DOHH2 (cell line): ENCODE measurements around the gene USP12.
"Not testable (repeated sequence)": the region's sequence is repeated elsewhere in the genome, so short reads cannot be mapped to it uniquely, and the experiment has no call there.

Source experiments
- H3F3A ChIP-seq: fragments of 200-600 bp; sonication (generic), shearing (Covaris generic); 2 replicates; pipeline ENCODE4 v1.6.0; 2016; ENCODE audit warnings: antibody characterized with exemption, mild to moderate bottlenecking; ENCODE audit not compliant: control insufficient read depth, insufficient read depth
- H3K27ac ChIP-seq: fragments of 200-600 bp; sonication (generic); 2 replicates; pipeline ENCODE4 v1.5.1; 2014; ENCODE audit warnings: low read depth, mild to moderate bottlenecking, low read length, moderate library complexity
- H3K27me3 ChIP-seq: fragments of 200-600 bp; sonication (generic); 2 replicates; pipeline ENCODE4 v1.6.1; 2014; ENCODE audit warnings: mild to moderate bottlenecking, low read length, mixed read lengths; ENCODE audit not compliant: control insufficient read depth
- H3K36me3 ChIP-seq: fragments of 200-600 bp; sonication (generic); 2 replicates; pipeline ENCODE4 v1.6.1; 2014; ENCODE audit warnings: mild to moderate bottlenecking, low read length, moderate library complexity, mixed read lengths; ENCODE audit not compliant: control insufficient read depth
- H3K4me1 ChIP-seq: fragments of 200-600 bp; sonication (generic); 2 replicates; pipeline ENCODE4 v1.6.1; 2014; ENCODE audit warnings: mild to moderate bottlenecking, low read length, mixed read lengths; ENCODE audit not compliant: control insufficient read depth
- H3K4me2 ChIP-seq: fragments of 200-600 bp; sonication (generic); 2 replicates; pipeline ENCODE4 v1.6.0; 2014; ENCODE audit warnings: mild to moderate bottlenecking, low read length, moderate library complexity
- H3K4me3 ChIP-seq: fragments of 200-600 bp; sonication (generic); 2 replicates; pipeline ENCODE4 v1.5.1; 2014; ENCODE audit warnings: mild to moderate bottlenecking, low read length, mixed read lengths
- H3K79me2 ChIP-seq: fragments of 200-600 bp; sonication (generic); 2 replicates; pipeline ENCODE4 v1.6.1; 2014; ENCODE audit warnings: mild to moderate bottlenecking, low read length, mixed read lengths; ENCODE audit not compliant: control insufficient read depth
- H3K9me2 ChIP-seq: fragments of 200-600 bp; sonication (generic); replicated peaks from 2 replicates; pipeline ENCODE4 v1.6.1; 2014; ENCODE audit warnings: mild to moderate bottlenecking, low read length, mixed read lengths; ENCODE audit not compliant: control insufficient read depth
- H3K9me3 ChIP-seq: fragments of 200-600 bp; sonication (generic); 2 replicates; pipeline ENCODE4 v1.6.1; 2014; ENCODE audit warnings: antibody characterized with exemption, low read length, mixed read lengths; ENCODE audit not compliant: control insufficient read depth, insufficient read depth
- H4K20me1 ChIP-seq: fragments of 200-600 bp; sonication (generic); 2 replicates; pipeline ENCODE4 v1.6.0; 2014; ENCODE audit warnings: low read depth, mild to moderate bottlenecking, antibody characterized with exemption, low read length, moderate library complexity; ENCODE audit not compliant: control insufficient read depth, insufficient read depth
- CTCF ChIP-seq: fragments of 200-600 bp; sonication (generic); IDR thresholded peaks from one replicate; pipeline ENCODE4 v1.5.1; 2014; ENCODE audit warnings: antibody characterized with exemption, mild to moderate bottlenecking, low read depth, low read length; ENCODE audit not compliant: poor library complexity, severe bottlenecking
- EZH2phosphoT487 ChIP-seq: fragments of 200-600 bp; sonication (generic); IDR thresholded peaks from 2 replicates; pipeline ENCODE4 v1.6.1; 2017; ENCODE audit warnings: borderline replicate concordance, mild to moderate bottlenecking, antibody characterized with exemption, low read length, moderate library complexity, mixed read lengths

Gene USP12

GRCh38 chr13:27148900-27149299 lies 22.7 kb downstream of the USP12 start:
- Histone ChIP-seq H3K36me3 (0 out of 2 replicates have a peak, but pooled peaks cover 3% of the 10 kb centered on the region), H3K9me3 (no peaks in the 10 kb centered on the region), H3K4me2 (peak overlapping the region; percentile 44), H3K79me2 (peaks cover 96% of the 10 kb centered on the region), H3K4me3 (0 out of 2 replicates have a peak overlapping the region, but pooled peaks have one; percentile 21), H4K20me1 (peaks cover 12% of the 10 kb centered on the region; the same call in 1 of the 2 replicates), H3K9me2 (no peaks in the 10 kb centered on the region), H3K27me3 (no peaks in the 10 kb centered on the region), H3K4me1 (peaks cover 91% of the 10 kb centered on the region), H3F3A (peaks cover 18% of the 10 kb centered on the region), H3K27ac (no peak overlapping the region)
- no peak for TF ChIP-seq CTCF
- no peak for TF ChIP-seq EZH2phosphoT487

GRCh38 chr13:27147530-27148170 lies 24.0 kb downstream of the USP12 start:
- Histone ChIP-seq H3K9me2 (no peaks in the 10 kb centered on the region), H4K20me1 (peaks cover 12% of the 10 kb centered on the region; the same call in 1 of the 2 replicates), H3K36me3 (0 out of 2 replicates have a peak, but pooled peaks cover 3% of the 10 kb centered on the region), H3K27ac (peak overlapping the region; percentile 45), H3K4me2 (peak overlapping the region; percentile 36), H3K9me3 (no peaks in the 10 kb centered on the region), H3K27me3 (no peaks in the 10 kb centered on the region), H3K4me1 (peaks cover 83% of the 10 kb centered on the region), H3K79me2 (peaks cover 94% of the 10 kb centered on the region), H3F3A (peaks cover 15% of the 10 kb centered on the region), H3K4me3 (0 out of 2 replicates have a peak overlapping the region, but pooled peaks have one; percentile 1)
- TF ChIP-seq EZH2phosphoT487 (no peak), CTCF (no peak)

GRCh38 chr13:27141746-27142145 lies 29.9 kb downstream of the USP12 start:
- H3K79me2 ChIP-seq, result peaks cover 98% of the 10 kb centered on the region
- no peak overlapping the region for H3K4me2 ChIP-seq
- no peaks in the 10 kb centered on the region for H3K9me2 ChIP-seq
- H3K4me3 ChIP-seq, result no peak overlapping the region
- no peaks in the 10 kb centered on the region for H3K9me3 ChIP-seq
- no peaks in the 10 kb centered on the region for H3K27me3 ChIP-seq
- no peaks in the 10 kb centered on the region for H3F3A ChIP-seq
- peaks cover 13% of the 10 kb centered on the region for H4K20me1 ChIP-seq
- H3K27ac ChIP-seq, result no peak overlapping the region
- TF ChIP-seq CTCF (no peak), EZH2phosphoT487 (no peak)
- peaks cover 27% of the 10 kb centered on the region for H3K4me1 ChIP-seq
- 0 out of 2 replicates have a peak, but pooled peaks cover 4% of the 10 kb centered on the region for H3K36me3 ChIP-seq

- H3K4me3 ChIP-seq, H3K36me3 ChIP-seq, H3K27ac ChIP-seq, H3F3A ChIP-seq, H3K9me2 ChIP-seq, H3K4me2 ChIP-seq, H3K9me3 ChIP-seq, H3K27me3 ChIP-seq: not testable (repeated sequence)
- Histone ChIP-seq H3K79me2 (peaks cover 98% of the 10 kb centered on the region), H3K4me1 (peaks cover 21% of the 10 kb centered on the region), H4K20me1 (peaks cover 13% of the 10 kb centered on the region)
These were observed 30.5 kb downstream of the USP12 start for GRCh38 chr13:27141159-27141558.
